Midbrain (tissue), 1 donor: ENCODE measurements around the gene RXRG.
A peak's percentile ranks its signal among the peaks of the same experiment; 100 is the strongest.

Source experiments
- DNase-seq: peaks from one replicate; lab custom pipeline; 2025; lab: John Stamatoyannopoulos, UW

Gene RXRG

GRCh38 chr1:165449131-165449530, 4.2 kb upstream of the RXRG start:
- DNase-seq = no peak

- no peak for DNase-seq
Observed at GRCh38 chr1:165445388-165445787, 462 bp upstream of the RXRG start.

- DNase-seq = peak; percentile 33
Observed at GRCh38 chr1:165443539-165444311, 1.2 kb downstream of the RXRG start.

- no peak for DNase-seq
Observed at GRCh38 chr1:165442653-165443052, 2.3 kb downstream of the RXRG start.

DNA sequence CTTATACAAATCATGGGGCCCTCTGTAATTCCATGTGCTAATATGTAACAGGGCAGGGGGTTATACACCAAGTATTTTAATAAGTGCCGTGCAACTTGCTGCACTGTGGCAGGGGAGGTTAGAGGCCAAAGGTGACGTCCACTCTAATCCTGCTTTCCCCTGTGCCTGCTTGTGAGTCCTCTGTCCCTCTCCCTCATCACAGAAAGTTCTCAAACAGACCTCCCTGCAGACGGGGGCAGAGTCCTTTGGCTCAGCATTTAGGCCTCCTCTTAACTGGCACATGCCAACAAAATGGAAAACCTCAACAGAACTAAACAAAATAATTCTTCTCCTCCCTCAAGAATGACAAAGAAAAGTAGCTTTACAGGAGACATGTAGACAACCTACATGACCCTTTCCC, 2.9 kb downstream of the RXRG start:
- DNase-seq = no peak

- no peak for DNase-seq
Observed at GRCh38 chr1:165441166-165441880, 3.6 kb downstream of the RXRG start.

DNA sequence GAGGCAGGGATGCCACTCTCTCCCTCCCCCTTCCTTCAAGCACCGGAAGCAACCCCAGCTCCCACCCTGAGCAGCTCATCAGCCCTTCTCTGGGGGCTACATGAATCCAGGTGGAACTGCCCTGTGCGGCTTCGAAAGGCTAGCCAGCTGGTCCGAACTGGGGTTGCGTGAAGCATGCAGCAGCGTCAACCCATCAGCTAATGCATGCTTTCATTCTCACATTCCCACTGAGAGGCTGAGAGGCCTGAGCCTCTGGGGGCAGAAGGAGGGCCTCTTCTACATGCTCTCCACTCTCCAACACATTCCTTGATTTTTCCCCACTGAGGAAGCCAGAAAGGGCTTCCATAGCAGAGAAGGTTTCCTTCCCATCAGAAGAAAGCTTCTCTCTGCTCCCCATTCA, 5.6 kb downstream of the RXRG start:
- no peak for DNase-seq

DNA sequence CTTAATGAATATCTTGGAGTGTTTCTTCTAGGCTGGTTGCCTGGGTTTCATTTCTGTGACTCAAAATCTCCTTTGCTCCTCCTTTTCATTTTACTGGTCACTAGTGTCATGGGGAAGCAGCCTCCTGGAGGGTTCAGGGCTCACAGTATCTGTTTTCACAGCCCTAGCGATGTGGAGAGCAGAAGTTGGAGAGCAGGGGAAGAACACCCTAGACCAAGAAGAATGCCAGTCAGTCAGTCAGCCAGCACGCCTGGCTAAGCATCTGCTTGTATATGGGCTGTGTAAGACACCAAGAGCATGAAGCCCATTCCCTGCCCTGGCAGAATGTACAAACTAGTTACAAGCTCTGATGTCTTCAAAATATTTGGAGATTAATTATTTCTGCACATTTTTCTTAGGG, 7.9 kb downstream of the RXRG start:
- no peak for DNase-seq

GRCh38 chr1:165435801-165436200, 9.1 kb downstream of the RXRG start:
- DNase-seq = no peak

DNA sequence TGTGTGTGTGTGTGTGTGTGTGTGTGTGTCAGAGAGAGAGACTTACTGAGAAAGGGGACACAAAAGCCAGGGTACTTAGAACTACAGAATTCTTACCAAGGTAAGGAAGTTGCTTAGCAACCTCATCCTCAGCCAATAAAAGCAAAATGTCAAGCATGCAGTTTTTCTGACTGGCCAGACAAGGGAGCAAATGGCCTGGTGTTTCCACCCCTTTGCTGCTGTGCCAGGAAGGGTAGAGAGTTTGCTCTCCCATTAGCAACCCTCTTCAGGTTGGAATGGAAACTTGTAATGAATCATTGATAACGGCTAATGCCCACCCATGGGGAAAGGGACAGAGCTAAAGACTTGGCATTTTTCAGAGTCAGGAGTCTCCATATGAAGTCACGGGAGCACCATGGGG, 10.6 kb downstream of the RXRG start:
- DNase-seq = peak; percentile 33

DNA sequence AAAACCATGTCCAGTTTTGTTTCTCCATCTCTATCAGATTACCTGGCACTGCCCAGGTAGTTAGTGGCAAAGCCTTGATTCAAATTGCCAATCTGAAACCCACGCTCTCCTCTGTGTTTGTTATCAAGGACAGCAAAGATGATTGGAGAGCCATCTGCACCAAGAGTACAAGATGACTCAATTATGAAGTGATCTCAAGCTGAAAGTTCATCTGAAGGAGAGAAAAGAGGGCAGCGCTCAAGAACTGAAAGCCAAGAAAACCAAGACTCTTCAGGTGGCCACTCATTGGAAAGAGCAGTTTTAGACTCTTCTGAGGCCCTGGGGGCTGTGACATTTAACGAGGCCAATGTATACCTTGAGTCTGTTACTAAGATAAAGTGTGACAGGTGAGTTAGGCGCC, 13.8 kb downstream of the RXRG start:
- DNase-seq = no peak

DNA sequence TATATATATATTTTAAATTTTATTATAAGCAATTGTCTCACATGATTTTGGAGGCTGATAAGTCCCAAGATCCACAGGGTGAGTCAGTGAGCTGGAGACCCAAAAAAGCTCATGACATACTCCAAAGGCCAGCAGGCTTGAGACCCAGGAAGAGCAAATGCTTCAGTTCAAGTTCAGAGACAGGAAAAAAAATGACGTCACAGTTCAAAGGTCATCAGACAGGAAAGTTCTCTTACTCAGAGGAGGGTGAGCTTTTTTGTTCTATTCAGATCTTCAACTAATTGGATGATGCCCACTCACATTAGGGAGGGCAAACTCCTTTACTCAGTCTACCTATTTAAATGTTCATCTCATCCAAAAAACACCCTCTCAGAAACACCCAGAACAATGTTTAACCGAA, 18.2 kb downstream of the RXRG start:
- no peak for DNase-seq

DNA sequence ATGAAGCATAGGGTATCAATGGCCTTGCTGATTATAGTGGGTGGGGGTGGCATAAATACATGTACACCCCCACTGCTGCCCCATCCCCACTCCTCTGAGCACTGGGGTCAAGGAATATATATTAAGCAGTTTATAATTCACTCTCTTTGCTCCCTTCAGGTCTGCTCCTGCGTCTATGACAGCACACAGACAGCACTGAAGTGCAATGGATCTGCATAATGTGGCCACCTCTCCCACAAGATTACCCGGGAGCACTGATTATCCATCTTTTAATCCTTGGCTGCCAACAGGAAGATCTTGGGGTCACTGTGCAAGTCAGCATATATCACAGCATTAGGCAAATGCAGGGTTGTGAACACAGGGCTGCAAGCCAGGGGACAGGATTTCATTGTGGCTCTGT, 19.3 kb downstream of the RXRG start:
- DNase-seq = no peak

DNA sequence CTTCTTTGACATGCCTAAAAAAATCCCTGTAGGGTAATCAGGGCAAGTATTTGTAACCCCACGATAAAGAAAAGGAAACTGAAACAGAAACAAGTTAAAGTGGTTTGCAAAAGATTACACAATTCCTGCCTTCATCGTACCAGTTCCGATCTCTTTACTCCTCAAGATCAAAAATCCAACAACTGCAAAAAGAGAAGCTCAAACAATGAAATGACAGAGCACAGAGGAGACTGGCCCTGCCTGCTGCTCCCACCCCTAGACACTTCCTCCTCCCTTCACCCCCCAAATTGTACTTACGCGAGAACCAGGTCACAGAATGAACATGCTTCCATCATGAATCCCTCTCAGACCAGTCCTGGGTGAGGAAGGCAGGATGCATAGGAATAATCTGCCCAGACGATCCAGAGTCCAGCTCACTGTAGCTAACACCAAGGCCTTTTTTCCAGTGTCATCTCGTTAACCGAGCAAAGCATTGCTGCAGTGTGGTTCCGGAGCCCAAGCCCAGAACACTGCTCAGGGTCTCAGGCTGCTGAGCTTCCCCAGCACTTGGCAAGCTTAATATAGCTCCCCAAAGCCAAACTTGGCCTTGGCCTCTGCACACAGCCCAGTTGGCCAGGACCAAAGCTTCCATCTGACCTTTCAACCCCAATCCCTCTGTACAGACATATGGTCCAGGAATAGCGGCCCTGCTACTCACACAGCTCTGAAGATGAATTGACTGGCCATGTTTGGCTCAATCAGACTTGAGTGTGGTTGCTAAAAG, 20.3 kb downstream of the RXRG start:
- no peak for DNase-seq

DNA sequence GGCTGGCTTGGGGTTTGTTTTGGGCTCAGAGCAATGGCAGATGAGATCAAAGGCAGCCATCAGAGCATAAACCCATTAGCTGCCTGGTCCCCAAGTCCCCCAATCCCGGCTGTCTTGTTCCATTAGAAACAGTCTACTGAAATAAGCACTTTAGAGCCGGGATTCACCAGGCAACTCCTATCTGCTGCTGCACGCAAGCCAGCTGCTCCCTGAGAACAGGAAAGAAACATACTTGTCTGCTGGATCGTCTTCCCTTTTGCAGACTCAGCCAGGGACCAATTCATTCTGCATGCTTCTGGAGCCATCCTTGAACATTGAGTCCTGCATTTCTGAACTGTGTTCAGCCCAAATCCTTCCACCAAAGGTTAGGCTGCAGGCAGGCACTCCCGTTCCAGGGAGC, 21.8 kb downstream of the RXRG start:
- no peak for DNase-seq

DNA sequence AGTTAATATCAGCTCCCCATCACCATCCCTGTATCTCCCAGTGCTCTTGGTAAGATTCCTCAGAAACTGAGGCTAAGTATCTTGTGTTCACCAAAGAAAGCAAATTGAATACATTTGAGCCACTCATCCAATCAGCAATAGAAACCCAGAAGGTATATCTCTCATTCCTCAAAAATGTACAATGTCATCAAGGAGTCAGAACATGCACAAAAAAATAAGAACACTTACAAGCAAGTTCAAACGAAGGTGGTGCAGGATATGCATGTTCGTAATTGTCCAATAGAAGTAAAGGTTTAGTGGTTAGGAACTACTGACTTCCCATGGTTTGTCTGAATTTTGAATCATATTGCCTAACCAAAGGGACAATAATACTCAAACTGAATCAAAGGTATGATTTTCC, 24.3 kb downstream of the RXRG start:
- DNase-seq = no peak

DNA sequence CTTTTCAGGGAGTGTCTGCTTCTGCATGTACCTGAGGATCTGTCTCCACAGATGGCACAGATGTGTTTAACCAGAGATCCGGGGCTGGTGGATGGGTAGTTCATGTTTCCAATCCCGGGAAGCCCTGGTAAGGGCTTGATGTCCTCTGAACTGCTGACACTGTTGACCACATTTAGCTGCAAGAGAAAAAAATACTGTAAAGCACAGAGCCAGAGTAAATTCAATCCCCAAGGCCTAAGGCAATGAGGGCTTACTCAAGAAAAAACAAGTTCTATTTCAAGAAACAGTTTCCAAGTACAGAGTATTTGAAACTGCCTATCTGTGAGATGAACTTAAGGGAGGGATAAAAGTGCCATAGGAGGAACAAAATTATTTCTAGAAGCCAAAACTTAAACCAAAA, 25.1 kb downstream of the RXRG start:
- DNase-seq = no peak

- no peak for DNase-seq
Observed at GRCh38 chr1:165418195-165418594, 26.7 kb downstream of the RXRG start.

DNA sequence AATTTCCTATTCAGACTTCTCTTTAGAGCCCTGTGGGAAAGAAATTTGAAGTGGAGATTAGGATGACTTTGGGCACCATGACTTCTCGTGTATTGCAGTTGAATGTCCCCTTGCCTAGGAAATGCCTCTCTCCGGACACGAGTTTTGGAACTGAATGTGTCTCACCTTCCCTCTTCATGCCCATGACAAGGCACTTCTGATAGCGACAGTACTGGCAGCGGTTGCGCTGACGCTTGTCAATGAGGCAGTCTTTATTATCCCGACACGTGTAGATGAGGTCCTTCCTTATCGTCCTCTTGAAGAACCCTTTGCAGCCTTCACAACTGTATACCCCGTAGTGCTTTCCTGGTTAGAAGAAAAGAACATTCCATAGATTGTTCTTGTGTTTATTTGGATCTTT, 28.1 kb downstream of the RXRG start:
- DNase-seq = no peak

DNA sequence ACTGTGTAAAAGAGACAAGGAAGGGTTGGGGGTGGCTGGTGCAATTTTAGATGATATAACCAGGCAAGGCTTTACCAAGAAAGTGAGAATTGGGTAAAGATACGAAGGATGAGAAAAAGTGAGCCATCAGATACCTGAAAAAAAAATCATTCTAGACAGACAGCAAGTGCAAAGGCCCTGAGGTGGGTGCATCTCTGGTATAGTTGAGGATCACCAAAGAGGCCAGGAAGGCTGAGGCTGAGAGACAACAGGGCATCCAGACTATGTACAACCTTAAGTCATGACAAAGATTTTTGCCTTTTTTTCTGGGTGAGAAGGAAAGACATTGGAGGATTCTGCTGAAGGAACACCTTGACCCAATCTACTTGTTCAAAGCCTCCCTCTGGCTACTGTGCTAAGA, 29.9 kb downstream of the RXRG start:
- DNase-seq = no peak

- DNase-seq = no peak
Observed at GRCh38 chr1:165414620-165415019, 30.3 kb downstream of the RXRG start.

DNA sequence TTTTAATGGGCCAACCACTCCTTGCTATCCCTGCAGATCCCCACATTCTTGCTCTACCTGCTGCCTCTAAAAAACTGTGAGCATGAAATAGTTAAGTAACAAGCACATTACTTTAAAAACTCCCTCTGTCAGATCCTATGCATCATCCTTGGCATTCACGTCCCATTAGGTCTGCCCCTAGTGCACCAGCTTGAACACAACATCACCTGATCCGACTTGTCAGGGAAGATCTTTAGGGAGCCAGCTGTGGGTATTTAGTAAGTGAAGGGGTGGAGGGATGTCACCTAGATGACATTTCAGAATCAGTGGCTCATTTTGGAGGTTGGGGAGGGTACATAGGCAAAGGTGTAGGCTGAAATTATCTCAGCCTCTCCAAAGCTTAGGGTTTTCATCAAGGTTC, 33.5 kb downstream of the RXRG start:
- DNase-seq = no peak
